ENCODE results near the gene WASL. TPM values are rescaled to one million over a fixed set of nuclear protein-coding genes. Genes with fewer than 3 reads are reported as not detected.

WASL gene
- total RNA-seq, 1 experiment from 2014 or later = 8.5 TPM

DNA sequence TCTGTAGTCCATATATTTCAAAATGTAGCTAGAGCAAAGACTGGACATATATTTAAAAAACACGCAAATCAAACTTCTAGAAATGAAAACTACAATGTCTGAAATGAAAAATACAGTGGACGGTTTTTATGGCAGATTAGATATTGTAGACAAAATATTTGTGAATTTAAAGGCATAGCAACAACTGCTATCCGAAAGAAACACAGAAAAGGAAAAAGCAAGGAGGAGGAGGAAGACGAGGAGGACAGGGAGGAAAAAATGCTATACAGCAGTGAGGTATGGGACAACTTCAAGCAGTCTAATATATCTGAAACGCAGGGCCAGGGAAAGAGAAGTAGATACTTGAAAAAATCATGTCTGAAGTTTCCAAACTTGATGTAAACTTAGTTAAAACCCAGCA lies 13.3 kb downstream of the WASL start:
- H3K36me3 ChIP-seq (ENCODE audit: low read depth, low read length) = peaks cover 7% of the 10 kb centered on the region; the same call in 1 of the 2 replicates
- no peak overlapping the region for H2AFZ ChIP-seq (ENCODE audit: low read length)
- no peak overlapping the region for H3K9ac ChIP-seq (ENCODE audit: low read length)
- no peak overlapping the region for H3K27ac ChIP-seq (ENCODE audit: low read length)
- H3K4me2 ChIP-seq (ENCODE audit: low read length) = no peak overlapping the region
- peaks cover 98% of the 10 kb centered on the region for H3K79me2 ChIP-seq (ENCODE audit: low read length)
- no TSS peak for BruUV-seq (replicated peaks)
- H3F3A ChIP-seq (ENCODE audit: low read length, unreplicated experiment) = no peaks in the 10 kb centered on the region
- no peak overlapping the region for H3K4me3 ChIP-seq (ENCODE audit: low read length)
- no peaks in the 10 kb centered on the region for H3K9me2 ChIP-seq (replicated peaks; ENCODE audit: low read length)
- ATAC-seq (no peak), DNase-seq (no peak)
- POLR2A ChIA-PET (ENCODE audit: unreplicated experiment) = no interaction called here
- no peaks in the 10 kb centered on the region for H3K27me3 ChIP-seq (ENCODE audit: low read length)
- H4K20me1 ChIP-seq (ENCODE audit: low read length) = peaks cover 25% of the 10 kb centered on the region; the same call in 1 of the 2 replicates
- H3K9me3 ChIP-seq (ENCODE audit: low read length) = 0 out of 2 replicates have a peak, but pooled peaks cover 4% of the 10 kb centered on the region
- TF ChIP-seq CTCF (conservative IDR thresholded peaks at IDR 0.05; ENCODE audit: low read depth, low read length) = no peak
- TF ChIP-seq EZH2phosphoT487 (IDR thresholded peaks at IDR 0.05; ENCODE audit: borderline replicate concordance, low read length) = no peak
- no peak for TF ChIP-seq EZH2 (IDR thresholded peaks at IDR 0.05; ENCODE audit: low read length, unreplicated experiment)
- intact Hi-C loops (cut with micrococcal nuclease) = no loop called here
- H3K4me1 ChIP-seq (ENCODE audit: insufficient read depth, low read length) = peaks cover 9% of the 10 kb centered on the region; the same call in 1 of the 2 replicates
- CTCF ChIA-PET = no interaction called here

DNA sequence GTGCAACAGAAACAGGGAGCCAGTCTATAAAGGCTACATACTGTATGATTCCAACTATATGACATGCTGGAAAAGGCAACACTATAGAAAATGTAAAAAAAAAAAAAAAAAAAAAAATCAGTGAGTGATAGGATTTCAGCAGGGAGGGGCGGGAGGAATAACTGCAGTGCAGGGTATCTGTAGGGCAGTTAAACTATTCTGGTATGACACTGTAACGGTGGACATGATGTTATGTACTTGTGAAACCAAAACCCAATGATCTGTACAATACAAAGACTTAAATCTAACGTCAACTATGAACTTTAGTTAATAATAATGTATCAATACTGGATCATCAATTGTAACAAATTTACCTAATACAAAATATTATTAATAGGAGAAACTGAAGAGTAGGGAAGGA lies 14.3 kb downstream of the WASL start:
- no peaks in the 10 kb centered on the region for H3F3A ChIP-seq (ENCODE audit: low read length, unreplicated experiment)
- POLR2A ChIA-PET (ENCODE audit: unreplicated experiment) = interaction anchor here (0.7 kb wide), 1 partner anchor 748 kb away, joined by 13 read pairs; no protein-coding TSS in a partner anchor
- H3K9ac ChIP-seq (ENCODE audit: low read length) = no peak overlapping the region
- 0 out of 2 replicates have a peak, but pooled peaks cover 4% of the 10 kb centered on the region for H3K9me3 ChIP-seq (ENCODE audit: low read length)
- intact Hi-C loops (cut with micrococcal nuclease) = no loop called here
- H3K9me2 ChIP-seq (replicated peaks; ENCODE audit: low read length) = no peaks in the 10 kb centered on the region
- peaks cover 9% of the 10 kb centered on the region; the same call in 1 of the 2 replicates for H3K4me1 ChIP-seq (ENCODE audit: insufficient read depth, low read length)
- H3K36me3 ChIP-seq (ENCODE audit: low read depth, low read length) = peaks cover 7% of the 10 kb centered on the region; the same call in 1 of the 2 replicates
- peaks cover 99% of the 10 kb centered on the region for H3K79me2 ChIP-seq (ENCODE audit: low read length)
- DNase-seq (no peak), ATAC-seq (no peak)
- H2AFZ ChIP-seq (ENCODE audit: low read length) = no peak overlapping the region
- CTCF ChIA-PET = no interaction called here
- TF ChIP-seq EZH2 (IDR thresholded peaks at IDR 0.05; ENCODE audit: low read length, unreplicated experiment) = no peak
- no peak for TF ChIP-seq EZH2phosphoT487 (IDR thresholded peaks at IDR 0.05; ENCODE audit: borderline replicate concordance, low read length)
- no peak for TF ChIP-seq CTCF (conservative IDR thresholded peaks at IDR 0.05; ENCODE audit: low read depth, low read length)
- BruUV-seq (replicated peaks) = no TSS peak
- H3K4me2 ChIP-seq (ENCODE audit: low read length) = no peak overlapping the region
- H3K4me3 ChIP-seq (ENCODE audit: low read length) = no peak overlapping the region
- H3K27ac ChIP-seq (ENCODE audit: low read length) = no peak overlapping the region
- H4K20me1 ChIP-seq (ENCODE audit: low read length) = peaks cover 25% of the 10 kb centered on the region; the same call in 1 of the 2 replicates
- no peaks in the 10 kb centered on the region for H3K27me3 ChIP-seq (ENCODE audit: low read length)

DNA sequence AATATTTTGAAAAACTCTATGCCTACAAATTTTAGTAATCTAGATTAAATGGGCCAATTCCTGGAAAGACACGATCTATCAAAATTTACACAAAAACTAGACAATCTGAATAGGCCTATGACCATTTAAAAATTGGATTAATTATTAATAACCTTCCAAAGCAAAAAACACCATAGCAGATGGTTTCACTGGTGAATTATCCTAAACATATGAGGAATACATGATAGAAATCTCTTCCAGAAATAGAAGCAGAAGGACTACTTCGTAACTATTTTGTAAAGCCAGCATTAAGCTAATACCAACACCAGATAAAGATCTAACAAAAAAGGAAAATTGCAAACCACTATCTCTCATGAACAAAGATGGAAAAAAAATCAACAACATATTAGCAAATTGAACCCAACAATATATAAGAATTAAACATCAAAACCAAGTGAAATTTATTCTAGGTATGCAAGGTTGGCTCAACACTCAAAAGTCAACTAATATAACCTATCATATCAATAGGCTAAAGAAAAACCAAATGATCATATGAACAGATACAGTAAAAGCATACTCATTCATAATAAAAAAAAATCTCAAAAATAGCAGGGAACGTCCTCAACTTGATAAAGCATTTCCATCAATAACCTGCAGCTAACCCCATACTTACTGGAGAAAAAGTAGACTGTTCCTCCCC lies 16.3 kb downstream of the WASL start:
- Histone ChIP-seq H3F3A (ENCODE audit: low read length, unreplicated experiment) (no peaks in the 10 kb centered on the region), H3K36me3 (ENCODE audit: low read depth, low read length) (peaks cover 7% of the 10 kb centered on the region; the same call in 1 of the 2 replicates), H3K4me1 (ENCODE audit: insufficient read depth, low read length) (peaks cover 8% of the 10 kb centered on the region), H3K4me3 (ENCODE audit: low read length) (no peak overlapping the region), H4K20me1 (ENCODE audit: low read length) (peaks cover 21% of the 10 kb centered on the region; the same call in 1 of the 2 replicates), H3K27ac (ENCODE audit: low read length) (no peak overlapping the region), H3K79me2 (ENCODE audit: low read length) (peaks cover 98% of the 10 kb centered on the region), H3K9ac (ENCODE audit: low read length) (no peak overlapping the region), H3K9me3 (ENCODE audit: low read length) (0 out of 2 replicates have a peak, but pooled peaks cover 4% of the 10 kb centered on the region), H3K4me2 (ENCODE audit: low read length) (no peak overlapping the region), H3K9me2 (replicated peaks; ENCODE audit: low read length) (no peaks in the 10 kb centered on the region), H3K27me3 (ENCODE audit: low read length) (no peaks in the 10 kb centered on the region), H2AFZ (ENCODE audit: low read length) (no peak overlapping the region)
- DNase-seq (no peak), ATAC-seq (no peak)
- TF ChIP-seq CTCF (conservative IDR thresholded peaks at IDR 0.05; ENCODE audit: low read depth, low read length) (no peak), EZH2phosphoT487 (IDR thresholded peaks at IDR 0.05; ENCODE audit: borderline replicate concordance, low read length) (no peak), EZH2 (IDR thresholded peaks at IDR 0.05; ENCODE audit: low read length, unreplicated experiment) (no peak)
- BruUV-seq (replicated peaks) = no TSS peak
- ChIA-PET CTCF (no interaction called here), POLR2A (ENCODE audit: unreplicated experiment) (no interaction called here)
- intact Hi-C loops (cut with micrococcal nuclease) = no loop called here
